IMR-90 (cell line): ENCODE measurements around the gene ALLC. TPM values are rescaled to one million over a fixed set of nuclear protein-coding genes. Genes with fewer than 3 reads are reported as not detected.

Experiments
- ATAC-seq: fragments of 200-7000 bp; cut with Tn5 transposase; 2 replicates; pipeline ENCODE4 v1.9.1; 2020; ENCODE audit warnings: low read depth, mild to moderate bottlenecking, moderate library complexity
- BruUV-seq: library from RNA; stranded (reverse); fragments of 400-500 nt; replicated peaks from 2 replicates; lab custom pipeline; 2021; lab: Mats Ljungman, UMichigan
- CTCF ChIA-PET: fragments of 300-600 bp; formaldehyde crosslinking; extraction: SDS; loops from one replicate; lab custom pipeline; 2021; ENCODE audit warnings: antibody characterized with exemption; lab: Yijun Ruan, JAX
- POLR2A ChIA-PET: fragments of 300-600 bp; sonication (Branson Sonifier 250); formaldehyde crosslinking; loops from one replicate; lab custom pipeline; 2022; ENCODE audit warnings: antibody characterized with exemption; ENCODE audit not compliant: unreplicated experiment; lab: Charles Lee
- DNase-seq: peaks from one replicate; pipeline ENCODE4 v3.0.0; 2013
- H2AFZ ChIP-seq: replicated peaks from 2 replicates; pipeline ENCODE3; 2013; ENCODE audit warnings: low read length, mild to moderate bottlenecking; ENCODE audit not compliant: poor library complexity
- H2AK5ac ChIP-seq: 2 replicates; pipeline ENCODE4 v1.6.1; 2013; ENCODE audit warnings: low read depth, low read length, inconsistent platforms
- H2AK9ac ChIP-seq: replicated peaks from 2 replicates; pipeline ENCODE3; 2013; ENCODE audit warnings: mild to moderate bottlenecking, low read depth, low read length, moderate library complexity; ENCODE audit not compliant: poor library complexity
- H2BK120ac ChIP-seq: 2 replicates; pipeline ENCODE4 v1.6.1; 2013; ENCODE audit warnings: low read depth, low read length, inconsistent platforms
- H2BK15ac ChIP-seq: 3 replicates; pipeline ENCODE4 v1.6.1; 2013; ENCODE audit warnings: low read depth, low read length, inconsistent platforms
- H2BK20ac ChIP-seq: 2 replicates; pipeline ENCODE4 v1.6.1; 2013; ENCODE audit warnings: low read depth, mild to moderate bottlenecking, inconsistent platforms, low read length, moderate library complexity
- H2BK5ac ChIP-seq: 2 replicates; pipeline ENCODE4 v1.6.1; 2013; ENCODE audit warnings: mild to moderate bottlenecking, low read depth, low read length, inconsistent platforms; ENCODE audit not compliant: poor library complexity, severe bottlenecking
- H3K14ac ChIP-seq: replicated peaks from 2 replicates; pipeline ENCODE4 v1.6.1; 2013; ENCODE audit warnings: low read depth, low read length, inconsistent platforms
- H3K18ac ChIP-seq: 2 replicates; pipeline ENCODE4 v1.6.1; 2013; ENCODE audit warnings: low read depth, low read length, control low read depth
- H3K23ac ChIP-seq: 2 replicates; pipeline ENCODE4 v1.6.1; 2013; ENCODE audit warnings: low read depth, low read length, inconsistent platforms
- H3K27ac ChIP-seq: 2 replicates; pipeline ENCODE4 v1.5.1; 2013; ENCODE audit warnings: mild to moderate bottlenecking, control low read depth, low read length; ENCODE audit not compliant: insufficient read depth
- H3K27me3 ChIP-seq: 2 replicates; pipeline ENCODE4 v1.6.1; 2013; ENCODE audit warnings: low read length; ENCODE audit not compliant: control insufficient read depth, insufficient read depth
- H3K36me3 ChIP-seq: 2 replicates; pipeline ENCODE4 v1.6.1; 2013; ENCODE audit warnings: low read length, mixed read lengths; ENCODE audit not compliant: control insufficient read depth, insufficient read depth
- H3K4ac ChIP-seq: 2 replicates; pipeline ENCODE4 v1.6.1; 2013; ENCODE audit warnings: low read depth, low read length, inconsistent platforms
- H3K4me1 ChIP-seq: 2 replicates; pipeline ENCODE4 v1.6.1; 2013; ENCODE audit warnings: low read length, mixed read lengths; ENCODE audit not compliant: control insufficient read depth, insufficient read depth
- H3K4me2 ChIP-seq: 2 replicates; pipeline ENCODE4 v1.6.1; 2013; ENCODE audit warnings: low read depth, mild to moderate bottlenecking, control low read depth, low read length, moderate library complexity
- H3K4me3 ChIP-seq: 2 replicates; pipeline ENCODE4 v1.5.1; 2013; ENCODE audit warnings: low read depth, mild to moderate bottlenecking, control low read depth, low read length, moderate library complexity; ENCODE audit not compliant: insufficient read depth
- H3K56ac ChIP-seq: 2 replicates; pipeline ENCODE4 v1.6.1; 2013; ENCODE audit warnings: low read length, inconsistent platforms; ENCODE audit not compliant: insufficient read depth; ENCODE audit errors: extremely low read depth
- H3K79me1 ChIP-seq, 2 experiments: 2 replicates each; pipeline ENCODE4 v1.6.1; 2013; ENCODE audit warnings: low read length in 2 of 2, inconsistent platforms in 1 of 2, low read depth in 1 of 2
- H3K9ac ChIP-seq: 2 replicates; pipeline ENCODE4 v1.6.1; 2013; ENCODE audit warnings: low read depth, low read length, control low read depth
- H3K9me1 ChIP-seq: 2 replicates; pipeline ENCODE4 v1.6.1; 2013; ENCODE audit warnings: low read length, inconsistent platforms; ENCODE audit not compliant: insufficient read depth
- H3K9me3 ChIP-seq: 2 replicates; pipeline ENCODE4 v1.6.1; 2013; ENCODE audit warnings: low read length; ENCODE audit not compliant: control insufficient read depth, insufficient read depth
- H4K20me1 ChIP-seq: 2 replicates; pipeline ENCODE4 v1.6.1; 2013; ENCODE audit warnings: low read length, inconsistent platforms; ENCODE audit not compliant: insufficient read depth
- H4K5ac ChIP-seq: 2 replicates; pipeline ENCODE4 v1.6.1; 2013; ENCODE audit warnings: mild to moderate bottlenecking, low read depth, low read length, control low read depth
- H4K8ac ChIP-seq, 2 experiments: 2 replicates each; pipeline ENCODE4 v1.6.1; 2013; ENCODE audit warnings: low read depth in 2 of 2, low read length in 2 of 2, control low read depth in 1 of 2, inconsistent platforms in 1 of 2
- H4K91ac ChIP-seq: 2 replicates; pipeline ENCODE4 v1.6.1; 2013; ENCODE audit warnings: low read depth, low read length, inconsistent platforms; ENCODE audit not compliant: insufficient read depth
- BHLHE40 ChIP-seq: fragments of 150-350 bp; IDR thresholded peaks from 2 replicates; pipeline ENCODE4 v1.6.1; 2016; ENCODE audit warnings: mild to moderate bottlenecking, low read depth, low read length
- CEBPB ChIP-seq: IDR thresholded peaks from 2 replicates; pipeline ENCODE4 v1.6.1; 2012; ENCODE audit warnings: low read depth, low read length, improper control_type of control experiment
- CHD1 ChIP-seq: IDR thresholded peaks from 2 replicates; pipeline ENCODE4 v1.6.1; 2012; ENCODE audit warnings: low read depth, low read length, improper control_type of control experiment
- CTCF ChIP-seq: conservative IDR thresholded peaks from 2 replicates; pipeline ENCODE4 v1.5.1; 2012; ENCODE audit warnings: mild to moderate bottlenecking, low read depth, low read length, improper control_type of control experiment
- ELK1 ChIP-seq: fragments of 150-350 bp; IDR thresholded peaks from 2 replicates; pipeline ENCODE4 v1.6.1; 2016; ENCODE audit warnings: low read depth, mild to moderate bottlenecking, low read length, moderate library complexity, borderline replicate concordance
- MAFK ChIP-seq: IDR thresholded peaks from 2 replicates; pipeline ENCODE4 v1.6.1; 2012; ENCODE audit warnings: low read depth, low read length, improper control_type of control experiment
- MAZ ChIP-seq: IDR thresholded peaks from 2 replicates; pipeline ENCODE4 v1.6.1; 2012; ENCODE audit warnings: low read depth, mild to moderate bottlenecking, low read length, improper control_type of control experiment, moderate library complexity, borderline replicate concordance
- MXI1 ChIP-seq: IDR thresholded peaks from 2 replicates; pipeline ENCODE4 v1.6.1; 2012; ENCODE audit warnings: low read depth, mild to moderate bottlenecking, low read length, moderate library complexity, borderline replicate concordance
- NFE2L2 ChIP-seq: fragments of 150-350 bp; IDR thresholded peaks from 2 replicates; pipeline ENCODE4 v1.6.1; 2016; ENCODE audit warnings: low read depth, mild to moderate bottlenecking, low read length
- POLR2A ChIP-seq: IDR thresholded peaks from 2 replicates; pipeline ENCODE4 v1.6.1; 2012; ENCODE audit warnings: mild to moderate bottlenecking, low read depth, low read length
- RAD21 ChIP-seq: IDR thresholded peaks from 2 replicates; pipeline ENCODE4 v1.6.1; 2012; ENCODE audit warnings: low read length, improper control_type of control experiment
- RCOR1 ChIP-seq: IDR thresholded peaks from 2 replicates; pipeline ENCODE4 v1.6.1; 2012; ENCODE audit warnings: mild to moderate bottlenecking, low read length, improper control_type of control experiment; ENCODE audit not compliant: insufficient replicate concordance
- RFX5 ChIP-seq: IDR thresholded peaks from 2 replicates; pipeline ENCODE4 v1.8.0; 2012; ENCODE audit warnings: low read depth, mild to moderate bottlenecking, low read length, moderate library complexity
- SMC3 ChIP-seq: fragments of 150-350 bp; IDR thresholded peaks from 2 replicates; pipeline ENCODE4 v1.6.1; 2016; ENCODE audit warnings: low read depth, mild to moderate bottlenecking, antibody characterized with exemption, low read length, moderate library complexity
- USF2 ChIP-seq: fragments of 150-350 bp; IDR thresholded peaks from 2 replicates; pipeline ENCODE4 v1.6.1; 2017; ENCODE audit warnings: mild to moderate bottlenecking, antibody characterized with exemption, low read length, low read depth
- WGBS, 2 experiments: methylation state at CpG; one replicate each; pipeline versions ENCODE4 v1.1.5 to v1.1.7; 2013; ENCODE audit warnings: missing lambda C conversion rate in 2 of 2; ENCODE audit not compliant: insufficient read length in 1 of 2; ENCODE audit errors: extremely low coverage in 2 of 2; 5-methylcytosine and 5-hydroxymethylcytosine counted together
- dilution Hi-C: fragments of 300-500 bp; cut with HindIII; formaldehyde crosslinking; loops from one replicate; pipeline ENCODE4 v1.14.3; 2018; ENCODE audit warnings: low sequenced_read_pairs; ENCODE audit not compliant: unreplicated experiment
- in situ Hi-C: fragments of 300-500 bp; cut with MboI; formaldehyde crosslinking; loops from 3 replicates; pipeline ENCODE4 v1.14.3; 2019; ENCODE audit warnings: low sequenced_read_pairs, inconsistent platforms, mixed read lengths
- intact Hi-C: fragments of 100-400 bp; cut with micrococcal nuclease; formaldehyde crosslinking; loops from 2 replicates; pipeline ENCODE4 v1.10.0; 2022
- polyA plus RNA-seq, 3 experiments: library from polyadenylated mRNA; depleted of rRNA; stranded (reverse); fragments of >200 nt; gene quantifications; 2 replicates each; pipeline ENCODE4 v1.2.3, GENCODE V29; 2012; ENCODE audit warnings: low replicate concordance in 1 of 3
- total RNA-seq: library from RNA; depleted of rRNA; stranded (reverse); fragments of >200 nt; gene quantifications from 2 replicates; pipeline ENCODE4 v1.2.3, GENCODE V29; 2012

The ALLC gene
- total and polyA plus RNA-seq, 2 of the 4 experiments (the other 2 are of a cell fraction) = not detected

GRCh38 chr2:3703236-3703756 is 45.3 kb downstream of the ALLC start, which contains the start of gene DCDC2C:
Gene DCDC2C (plus strand): TSS chr2:3703575. CDS start chr2:3703752, 177 bp downstream.
- H3K9ac ChIP-seq = no peak within 1 kb of the TSS
- H4K20me1 ChIP-seq = no peaks in the 10 kb centered on the region
- no peak within 1 kb of the TSS for H3K4ac ChIP-seq
- H3K23ac ChIP-seq = no peak within 1 kb of the TSS
- H3K36me3 ChIP-seq = no peaks in the 10 kb centered on the region
- H3K27me3 ChIP-seq = peaks cover 15% of the 10 kb centered on the region
- H4K5ac ChIP-seq = no peak within 1 kb of the TSS
- H2AFZ ChIP-seq = peak within 1 kb of the TSS; percentile 59
- dilution Hi-C loops = no loop called here
- H3K4me3 ChIP-seq = no peak within 1 kb of the TSS
- H2AK9ac ChIP-seq = no peak within 1 kb of the TSS
- H2BK20ac ChIP-seq = no peak within 1 kb of the TSS
- TF ChIP-seq SMC3 = no peak
- TF ChIP-seq ELK1 = no peak
- TF ChIP-seq MAZ = no peak
- TF ChIP-seq RCOR1 = no peak
- TF ChIP-seq CHD1 = no peak
- no peak for TF ChIP-seq BHLHE40
- TF ChIP-seq MXI1 = no peak
- no peak for TF ChIP-seq CTCF
- no peak for TF ChIP-seq NFE2L2
- TF ChIP-seq RAD21 = no peak
- no peak for TF ChIP-seq MAFK
- TF ChIP-seq CEBPB = no peak
- TF ChIP-seq RFX5 = no peak
- no peak for TF ChIP-seq POLR2A
- no peak for TF ChIP-seq USF2
- H3K4me1 ChIP-seq = peaks cover 5% of the 10 kb centered on the region
- no peak within 1 kb of the TSS for H3K56ac ChIP-seq
- CTCF ChIA-PET = no interaction called here
- 8% methylated on average over 15 of the region's 60 CpGs; no CpG with 5 or more reads in 1 of the 2 experiments for WGBS, 2 experiments
- H3K14ac ChIP-seq = no peak within 1 kb of the TSS
- H4K91ac ChIP-seq = no peak within 1 kb of the TSS
- H3K9me3 ChIP-seq = no peaks in the 10 kb centered on the region; the same call in 1 of the 2 replicates
- no peak within 1 kb of the TSS for H2BK120ac ChIP-seq
- H2BK5ac ChIP-seq = no peak within 1 kb of the TSS
- H3K27ac ChIP-seq = no peak within 1 kb of the TSS
- no peaks in the 10 kb centered on the region for H3K9me1 ChIP-seq
- BruUV-seq = no TSS peak
- no peak within 1 kb of the TSS for H3K4me2 ChIP-seq
- intact Hi-C loops = no loop called here
- no peak within 1 kb of the TSS for H4K8ac ChIP-seq
- H2AK5ac ChIP-seq = no peak within 1 kb of the TSS
- no peak for DNase-seq
- no peaks in the 10 kb centered on the region for H3K79me1 ChIP-seq
- no peak within 1 kb of the TSS for H2BK15ac ChIP-seq
- in situ Hi-C loops = no loop called here
- ATAC-seq = peak; percentile 18; the same call in 1 of the 2 replicates
- POLR2A ChIA-PET = no interaction called here
- H3K18ac ChIP-seq = no peak within 1 kb of the TSS
